Measurements from ENCODE around the gene KPNA4.

GRCh38 chr3:160598865-160599264 is 33.5 kb upstream of the KPNA4 start:
- TF ChIP-seq EZH2 (IDR thresholded peaks at IDR 0.05; ENCODE audit: insufficient read depth, poor library complexity, severe bottlenecking) (no peak), EZH2phosphoT487 (IDR thresholded peaks at IDR 0.05; ENCODE audit: insufficient read depth, low read depth) (no peak)

Data from GM23248 (cell line).